Measurements from ENCODE around the gene DHDDS.
A peak's percentile ranks its signal among the peaks of the same experiment; 100 is the strongest.

Gene DHDDS

DNA sequence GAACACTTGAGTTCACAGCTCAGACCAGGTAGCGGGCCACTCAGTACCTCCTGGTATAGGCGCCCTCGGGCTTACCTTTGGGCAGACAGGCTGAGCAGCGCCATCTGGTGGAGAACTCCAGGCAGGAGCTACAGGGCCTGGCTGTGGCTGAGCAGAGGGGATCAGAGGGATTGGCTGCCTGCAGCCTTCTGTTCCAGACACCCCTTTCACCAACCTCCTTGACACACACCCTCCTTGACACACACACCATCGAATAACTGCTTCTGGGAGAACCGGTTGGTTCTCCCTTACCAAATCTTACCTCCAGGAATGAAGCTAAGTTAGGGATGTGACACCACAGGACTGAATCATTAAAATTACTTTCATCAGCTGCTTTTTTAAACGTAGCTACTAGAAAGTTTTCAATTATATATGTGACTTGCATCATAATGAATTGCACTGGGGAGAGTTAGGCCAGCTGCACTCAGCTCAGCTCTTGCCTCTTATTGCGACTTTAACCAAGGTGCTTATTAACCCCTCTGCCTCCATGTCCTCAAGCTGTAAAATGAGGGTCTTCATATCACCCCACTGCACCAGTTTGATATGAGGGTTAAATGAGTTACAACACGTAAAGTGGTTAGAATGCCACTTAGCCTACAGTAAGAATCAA lies 14.9 kb upstream of the DHDDS start:
- peak; percentile 57 to 78 for DNase-seq (ENCODE audit: extremely low read depth in 1 of 2, low read depth in 1 of 2)

DNA sequence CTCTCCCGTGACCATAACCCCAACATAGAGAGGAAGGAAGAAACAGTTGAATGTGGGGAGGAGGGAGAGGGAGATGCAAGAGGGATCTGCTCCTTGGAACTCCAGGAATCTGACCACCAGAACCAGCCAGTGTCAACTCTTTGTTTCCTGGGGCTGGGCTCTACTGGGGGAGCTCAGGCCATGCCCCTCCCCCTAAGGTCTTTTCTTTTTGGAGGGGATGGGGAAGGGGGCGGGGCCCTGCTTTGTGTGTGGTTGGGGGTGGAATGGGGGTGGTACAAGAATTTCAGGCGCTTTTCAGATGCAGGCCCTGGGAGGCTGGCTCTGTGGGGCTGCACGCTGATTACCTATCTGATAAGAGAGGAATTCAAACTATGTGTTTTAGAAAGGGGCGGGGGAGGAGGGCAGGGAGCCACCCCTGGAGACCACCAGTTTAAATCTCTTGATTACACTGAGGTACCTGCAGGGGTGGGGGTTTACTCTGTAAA lies 13.2 kb upstream of the DHDDS start:
- no peak for DNase-seq (ENCODE audit: extremely low read depth in 1 of 2, low read depth in 1 of 2)

DNA sequence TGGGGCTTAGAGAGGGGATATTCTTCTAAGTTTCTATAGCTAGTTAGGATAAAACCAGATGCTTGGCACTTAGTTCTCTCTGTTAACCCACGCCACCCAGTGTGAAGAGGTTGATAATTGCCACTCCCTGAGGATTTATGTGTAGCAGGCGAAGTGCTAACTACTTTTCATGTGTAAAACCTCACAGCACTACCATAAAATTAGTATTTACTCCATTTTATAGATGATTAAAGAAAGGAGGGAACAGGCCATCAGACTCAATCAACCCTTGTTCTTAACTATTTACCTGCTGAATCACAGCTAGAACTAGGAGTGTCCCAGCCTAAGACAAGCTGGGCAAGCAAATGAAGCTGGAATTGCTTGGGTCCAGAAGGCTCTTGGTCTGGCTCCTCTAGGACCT lies 12.6 kb upstream of the DHDDS start:
- DNase-seq (ENCODE audit: extremely low read depth in 1 of 2, low read depth in 1 of 2): no peak

DNA sequence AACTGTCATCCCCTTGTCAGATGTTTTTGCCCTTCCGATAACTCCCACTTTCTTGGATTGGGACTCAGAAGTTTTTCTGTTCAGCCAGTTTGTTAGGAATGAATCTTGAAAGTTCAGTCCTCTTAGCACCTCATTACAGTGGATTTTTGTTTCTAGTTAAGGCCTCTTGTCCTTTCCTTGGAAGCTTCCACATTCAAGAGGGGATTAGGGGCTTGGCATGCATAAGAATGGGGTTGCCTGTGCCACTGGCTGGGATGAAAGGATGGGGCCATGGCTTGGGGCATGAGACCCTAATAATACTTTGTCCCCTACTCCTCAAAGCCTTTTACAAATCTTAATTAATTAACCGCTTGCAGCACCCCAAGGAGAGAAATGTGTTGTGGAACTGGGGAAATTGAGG lies 2.4 kb upstream of the DHDDS start:
- DNase-seq (ENCODE audit: extremely low read depth in 1 of 2, low read depth in 1 of 2): no peak

DNA sequence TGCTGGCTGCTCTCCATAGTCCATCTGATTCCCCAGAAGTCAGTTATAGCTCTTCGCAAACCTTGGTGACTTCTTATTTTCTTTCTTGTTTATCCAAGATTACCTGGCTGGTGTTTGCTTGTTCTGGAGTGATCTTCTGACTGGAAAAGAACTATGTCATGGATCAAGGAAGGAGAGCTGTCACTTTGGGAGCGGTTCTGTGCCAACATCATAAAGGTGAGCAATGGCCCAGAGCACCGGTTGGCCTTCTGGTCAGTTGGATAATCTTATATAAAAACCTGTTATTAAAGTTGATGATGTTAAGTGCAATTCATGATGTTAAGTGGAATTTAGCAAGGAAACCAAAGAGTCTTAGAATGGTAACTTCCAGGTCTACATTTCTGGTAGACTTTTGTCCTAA lies 672 bp downstream of the DHDDS start:
- no peak for DNase-seq (ENCODE audit: extremely low read depth in 1 of 2, low read depth in 1 of 2)

DNA sequence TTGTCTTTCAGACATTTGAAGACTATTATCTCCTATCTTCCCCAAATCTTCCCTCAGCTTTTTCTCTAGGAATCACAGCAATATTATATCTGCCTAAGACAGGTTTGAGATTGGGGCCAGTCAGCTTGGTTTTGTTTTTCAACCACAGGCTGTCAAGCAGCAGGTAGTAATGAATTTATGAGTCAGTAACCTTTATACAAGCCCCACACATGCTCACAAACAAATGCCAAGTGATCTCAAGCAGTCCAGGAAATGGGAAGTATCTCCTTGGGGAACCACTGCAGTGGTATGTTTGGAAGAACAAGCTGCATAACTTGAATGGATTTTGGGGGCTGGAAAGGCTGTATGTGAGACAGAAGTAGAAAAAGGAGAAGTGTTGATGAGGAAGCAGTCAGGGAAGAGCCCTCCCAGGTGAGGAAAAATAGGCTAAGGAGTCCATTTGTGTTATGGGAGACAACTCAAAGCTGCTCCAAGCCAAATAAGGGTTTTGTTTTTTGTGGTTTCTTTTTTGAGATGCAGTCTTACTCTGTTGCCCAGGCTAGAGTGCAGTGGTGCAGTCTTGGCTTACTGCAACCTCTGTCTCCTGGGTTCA lies 2.1 kb downstream of the DHDDS start:
- DNase-seq (ENCODE audit: extremely low read depth in 1 of 2, low read depth in 1 of 2): no peak

DNA sequence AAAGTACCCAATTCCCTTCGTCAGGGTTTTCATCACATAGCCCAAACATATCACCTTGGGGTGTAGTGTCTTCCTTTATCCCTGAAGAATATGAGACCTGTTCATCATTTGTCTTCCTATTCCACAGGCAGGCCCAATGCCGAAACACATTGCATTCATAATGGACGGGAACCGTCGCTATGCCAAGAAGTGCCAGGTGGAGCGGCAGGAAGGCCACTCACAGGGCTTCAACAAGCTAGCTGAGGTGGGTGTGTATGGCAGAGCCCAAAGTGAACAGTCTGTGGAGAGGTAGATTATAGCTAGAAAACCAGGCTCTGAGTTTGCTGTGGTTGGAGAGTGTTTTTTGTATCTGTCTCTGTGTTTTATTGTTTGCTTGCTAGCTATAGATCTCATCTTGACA lies 5.9 kb downstream of the DHDDS start:
- DNase-seq (ENCODE audit: extremely low read depth in 1 of 2, low read depth in 1 of 2): no peak

DNA sequence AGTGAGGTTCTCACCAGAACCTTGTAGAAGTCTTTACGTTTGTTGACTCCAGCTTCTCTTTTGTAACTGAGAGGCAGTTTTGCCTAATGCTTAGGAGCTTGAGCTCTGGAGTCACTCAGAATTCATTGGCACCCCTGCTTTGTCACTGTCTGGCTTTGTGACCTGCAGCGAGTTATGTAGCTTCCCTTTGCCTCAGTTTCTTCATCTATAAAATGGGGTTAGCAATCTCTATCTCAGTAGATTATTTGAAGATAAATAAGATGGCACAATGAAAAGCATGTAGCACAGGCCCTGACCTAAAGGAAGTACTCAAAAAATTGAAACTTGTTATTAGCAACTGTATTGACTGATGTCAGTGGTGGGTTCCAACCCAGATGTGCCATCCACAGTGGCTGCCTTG lies 8.1 kb downstream of the DHDDS start:
- no peak for DNase-seq (ENCODE audit: extremely low read depth in 1 of 2, low read depth in 1 of 2)

DNA sequence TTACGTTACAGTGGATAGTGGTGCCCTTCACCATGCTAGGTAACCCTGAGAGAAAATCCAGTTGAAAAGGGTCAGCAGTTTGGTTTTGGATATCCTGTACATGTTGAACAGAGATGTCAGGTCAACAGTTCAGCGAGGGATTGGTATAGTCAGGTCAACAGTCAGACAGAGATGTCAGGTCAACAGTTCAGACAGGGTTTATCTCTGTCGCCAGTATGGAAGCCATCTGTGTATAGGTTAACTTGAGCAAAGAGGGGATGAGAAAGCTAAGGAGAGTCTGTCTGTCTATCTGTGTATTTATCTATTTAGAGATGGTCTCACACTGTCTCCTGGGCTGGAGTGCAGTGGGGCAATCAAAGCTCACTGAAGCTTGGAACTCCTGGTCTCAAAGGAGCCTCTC lies 17.7 kb downstream of the DHDDS start:
- DNase-seq (ENCODE audit: extremely low read depth in 1 of 2, low read depth in 1 of 2): no peak

DNA sequence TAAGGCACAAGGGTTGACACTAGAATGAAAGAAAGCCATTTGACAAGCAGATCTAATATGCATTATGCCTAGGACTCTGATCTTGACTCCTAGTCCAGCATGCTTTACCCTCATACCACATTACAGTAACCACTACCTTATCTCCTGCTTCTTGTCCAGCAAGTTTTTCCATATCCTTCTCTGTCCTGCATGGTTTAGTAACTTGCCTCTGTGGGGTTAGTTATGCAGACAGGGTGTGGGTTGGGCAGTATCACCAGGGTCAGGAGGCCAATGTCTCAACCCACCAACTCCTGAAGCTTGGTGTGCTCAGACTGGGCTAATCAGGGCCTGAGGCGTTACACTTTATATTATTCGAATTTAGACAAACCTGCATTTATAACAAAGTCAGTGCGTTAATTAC lies 18.8 kb downstream of the DHDDS start:
- no peak for DNase-seq (ENCODE audit: extremely low read depth in 1 of 2, low read depth in 1 of 2)

DNA sequence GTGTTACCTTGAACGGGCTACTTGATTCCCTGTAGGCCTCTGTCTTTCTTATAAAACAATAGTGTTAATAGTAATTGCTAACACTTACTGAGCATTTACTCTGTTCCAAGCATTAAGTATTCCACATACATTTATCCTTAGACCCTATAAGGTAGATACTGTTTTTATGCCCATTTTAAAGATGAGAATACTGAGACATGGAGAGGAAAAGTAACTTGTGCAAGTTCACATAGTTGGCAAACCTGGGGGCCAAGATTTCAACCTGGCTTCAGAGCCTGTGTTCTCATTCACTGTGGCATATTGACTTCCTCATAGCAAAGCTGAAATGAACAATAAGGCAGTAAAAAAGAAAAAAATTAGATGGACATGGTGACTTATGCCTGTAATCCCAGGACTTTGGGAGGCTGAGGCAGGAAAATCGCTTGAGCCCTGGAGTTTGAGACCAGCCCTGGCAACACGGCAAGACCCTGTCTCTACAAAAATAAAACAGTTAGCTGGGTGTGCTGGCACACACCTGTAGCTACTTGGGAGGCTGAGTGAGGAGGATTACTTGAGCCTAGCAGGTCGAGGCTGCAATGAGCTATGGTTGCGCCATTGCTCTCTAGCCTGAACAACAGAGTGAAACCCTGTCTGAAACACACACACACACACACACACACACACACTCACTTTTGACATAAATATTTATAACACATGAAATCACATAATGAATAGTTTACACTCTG lies 20.5 kb downstream of the DHDDS start:
- no peak for DNase-seq (ENCODE audit: extremely low read depth in 1 of 2, low read depth in 1 of 2)

DNA sequence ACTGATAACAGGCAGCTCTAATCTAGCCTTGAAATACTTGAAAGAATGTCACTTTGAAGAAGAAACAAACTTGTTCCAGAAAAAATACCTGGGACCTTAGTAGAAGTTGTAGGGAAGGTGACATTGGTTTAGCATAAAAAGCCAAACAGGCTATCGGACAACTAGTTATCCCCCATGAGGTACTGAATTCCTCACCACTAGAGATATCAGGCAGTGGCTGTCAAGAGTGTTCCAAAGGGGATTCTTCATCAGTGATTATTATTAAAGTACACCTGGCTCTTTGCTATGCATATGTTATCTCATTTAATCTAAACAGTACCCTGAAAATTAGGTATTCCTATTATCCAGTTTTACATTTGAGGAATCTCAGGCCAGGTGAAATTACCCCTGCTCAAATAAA lies 27.0 kb downstream of the DHDDS start:
- no peak for DNase-seq (ENCODE audit: extremely low read depth in 1 of 2, low read depth in 1 of 2)

DNA sequence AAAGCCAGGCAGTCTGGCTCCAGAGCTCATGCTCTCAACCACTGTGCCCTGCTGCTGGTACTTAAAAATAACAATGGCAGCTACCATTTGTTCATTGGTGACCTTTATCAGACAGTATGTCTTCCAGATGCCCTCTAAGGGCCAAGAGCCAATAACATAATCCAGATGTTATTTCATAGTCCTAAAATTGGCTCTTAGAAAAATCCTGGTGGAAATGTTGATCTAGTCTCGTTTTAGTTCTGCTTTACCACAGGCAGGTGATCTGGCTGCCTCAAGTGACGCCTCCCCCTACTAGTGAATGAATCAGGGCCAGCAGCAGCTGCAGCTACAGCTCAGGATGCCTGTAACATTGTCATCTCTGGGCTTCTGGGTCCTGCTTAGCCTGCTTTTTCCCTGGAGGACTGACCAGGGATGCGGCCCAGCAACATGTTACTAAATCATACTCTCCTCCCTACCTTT lies 27.5 kb downstream of the DHDDS start:
- DNase-seq (ENCODE audit: extremely low read depth in 1 of 2, low read depth in 1 of 2): no peak

DNA sequence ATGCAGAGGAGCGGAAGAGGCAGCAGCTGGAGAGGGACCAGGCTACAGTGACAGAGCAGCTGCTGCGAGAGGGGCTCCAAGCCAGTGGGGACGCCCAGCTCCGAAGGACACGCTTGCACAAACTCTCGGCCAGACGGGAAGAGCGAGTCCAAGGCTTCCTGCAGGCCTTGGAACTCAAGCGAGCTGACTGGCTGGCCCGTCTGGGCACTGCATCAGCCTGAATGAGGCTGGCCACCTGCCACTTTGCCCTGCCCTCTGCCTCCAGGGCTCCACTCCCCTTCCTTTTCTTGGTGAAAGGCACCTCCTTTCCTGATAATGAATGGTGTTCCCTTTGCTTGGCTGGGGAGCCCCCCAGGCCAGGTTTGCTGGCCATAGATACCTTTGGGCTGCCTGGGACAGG lies 36.8 kb downstream of the DHDDS start:
- no peak for DNase-seq (ENCODE audit: extremely low read depth in 1 of 2, low read depth in 1 of 2)

DNA sequence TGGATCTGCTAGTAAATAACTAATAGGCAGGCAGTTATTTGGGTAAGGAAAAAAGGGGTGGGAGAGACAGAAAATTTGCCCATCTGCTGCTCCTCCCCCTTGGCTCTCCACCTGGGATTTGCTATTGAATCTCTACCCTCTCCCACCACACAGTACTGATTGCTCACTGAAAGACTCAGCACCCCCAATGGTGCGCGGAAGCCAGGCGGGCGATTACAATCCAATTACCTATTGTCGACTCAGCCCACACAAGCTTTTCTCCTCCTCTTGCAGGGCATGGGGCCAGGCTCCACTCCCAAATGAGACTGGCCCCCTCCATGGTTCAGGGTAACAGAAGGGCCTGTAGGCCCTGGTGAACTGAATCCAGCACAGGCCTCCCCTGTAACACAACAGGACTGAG lies 37.4 kb downstream of the DHDDS start:
- no peak for DNase-seq (ENCODE audit: extremely low read depth in 1 of 2, low read depth in 1 of 2)

DNA sequence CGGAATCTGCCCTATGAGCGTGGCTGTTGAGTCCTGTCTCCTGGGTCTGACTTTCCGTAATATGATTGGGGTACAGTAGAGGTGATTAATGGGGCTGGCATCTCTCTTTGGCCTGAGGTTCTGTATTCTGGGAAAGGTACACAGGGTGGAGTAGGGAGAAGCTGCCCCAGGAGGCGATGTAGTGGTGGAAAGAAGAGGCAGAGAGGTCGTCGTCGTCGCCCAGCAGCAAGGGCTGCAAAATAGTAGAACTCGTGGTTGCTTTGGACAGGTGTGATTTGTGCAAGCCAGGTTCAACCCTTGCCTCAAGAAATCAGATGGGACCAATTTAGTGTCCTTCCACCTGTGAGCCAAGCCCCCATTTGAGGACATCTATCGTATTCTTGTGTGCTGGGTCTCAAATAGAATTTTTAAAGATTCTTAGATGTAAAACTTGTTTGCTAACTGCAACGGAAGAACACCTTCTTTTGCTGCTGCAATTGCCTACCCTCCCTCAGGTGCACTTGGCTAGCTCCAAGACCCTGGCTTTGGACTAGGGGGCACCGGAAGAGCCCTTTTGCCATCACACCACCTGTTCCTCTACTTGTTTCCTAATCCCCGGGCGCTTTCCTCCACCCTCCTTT lies 38.9 kb downstream of the DHDDS start:
- no peak for DNase-seq (ENCODE audit: extremely low read depth in 1 of 2, low read depth in 1 of 2)

DNA sequence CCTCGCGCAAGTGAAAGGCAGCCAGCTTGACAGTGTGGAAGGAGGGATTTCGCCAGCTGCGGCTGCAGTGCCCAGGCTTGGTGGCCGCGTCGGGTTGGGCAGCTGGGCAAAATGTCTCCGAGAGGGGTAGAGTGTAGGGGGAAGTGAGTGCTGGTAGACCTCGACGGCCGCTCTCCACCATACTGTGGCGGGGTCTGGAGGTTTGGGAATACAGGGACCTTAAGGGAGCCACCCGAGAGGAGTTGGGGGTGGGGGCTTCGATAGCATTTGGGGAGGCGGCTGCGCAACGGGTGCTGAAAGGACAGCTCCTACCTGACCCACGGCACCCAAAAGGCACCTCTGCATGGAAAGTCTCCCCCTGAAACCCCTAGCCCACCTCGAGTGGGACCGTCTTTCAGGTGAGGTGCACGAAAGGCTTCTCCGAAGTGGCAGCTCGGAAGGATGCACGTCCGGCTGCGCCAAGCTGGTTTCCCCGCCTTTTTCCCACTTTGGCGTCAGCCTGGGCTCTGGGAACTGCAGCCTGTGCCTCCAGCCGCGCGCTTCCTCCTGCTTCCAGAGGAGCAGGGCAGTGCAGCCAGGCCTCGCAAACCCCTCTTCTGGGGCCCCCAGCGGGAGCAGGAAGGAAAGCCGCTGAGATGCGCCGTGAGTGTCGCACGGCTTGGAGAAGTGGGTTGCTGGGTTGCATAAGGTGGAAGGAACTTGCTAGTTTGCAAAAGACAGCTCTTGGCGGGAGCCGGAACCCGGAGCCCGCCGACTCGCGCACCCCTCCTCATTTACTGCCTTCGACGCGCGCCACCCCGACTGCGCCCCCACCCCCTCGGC lies 39.6 kb downstream of the DHDDS start:
- no peak for DNase-seq (ENCODE audit: extremely low read depth in 1 of 2, low read depth in 1 of 2)

DNA sequence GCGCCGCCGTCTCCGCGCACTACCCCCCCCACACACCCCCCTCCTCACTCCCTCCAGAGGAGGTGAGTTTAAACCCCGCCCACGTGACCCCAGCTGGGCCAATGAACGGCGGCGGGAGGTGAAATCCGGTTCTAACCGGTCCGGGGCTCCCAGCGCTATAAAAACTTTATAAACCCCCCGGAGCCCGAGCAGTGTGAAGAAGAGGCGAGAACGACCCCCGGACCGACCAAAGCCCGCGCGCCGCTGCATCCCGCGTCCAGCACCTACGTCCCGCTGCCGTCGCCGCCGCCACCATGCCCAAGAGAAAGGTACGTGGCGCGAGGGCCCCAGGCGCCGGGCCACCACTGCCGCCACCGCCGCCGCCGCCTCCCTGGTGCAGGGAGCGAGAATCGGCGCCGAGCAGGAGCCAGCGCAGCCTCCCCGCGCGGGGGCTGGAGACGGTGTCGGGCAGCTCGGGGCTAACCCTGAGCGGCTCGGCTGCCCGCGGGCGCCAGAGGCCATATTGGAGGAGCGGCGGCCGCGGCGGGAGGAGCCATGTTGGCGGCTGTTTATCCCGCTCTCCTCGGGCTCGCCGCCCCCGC lies 40.3 kb downstream of the DHDDS start, which contains the start of gene HMGN2:
TSS of gene HMGN2 (plus strand) at position 121 of the 581 bp plus-strand sequence. CDS start at position 294, 173 bp downstream.
- DNase-seq (ENCODE audit: extremely low read depth in 1 of 2, low read depth in 1 of 2): peak; percentile 68 to 78

DNA sequence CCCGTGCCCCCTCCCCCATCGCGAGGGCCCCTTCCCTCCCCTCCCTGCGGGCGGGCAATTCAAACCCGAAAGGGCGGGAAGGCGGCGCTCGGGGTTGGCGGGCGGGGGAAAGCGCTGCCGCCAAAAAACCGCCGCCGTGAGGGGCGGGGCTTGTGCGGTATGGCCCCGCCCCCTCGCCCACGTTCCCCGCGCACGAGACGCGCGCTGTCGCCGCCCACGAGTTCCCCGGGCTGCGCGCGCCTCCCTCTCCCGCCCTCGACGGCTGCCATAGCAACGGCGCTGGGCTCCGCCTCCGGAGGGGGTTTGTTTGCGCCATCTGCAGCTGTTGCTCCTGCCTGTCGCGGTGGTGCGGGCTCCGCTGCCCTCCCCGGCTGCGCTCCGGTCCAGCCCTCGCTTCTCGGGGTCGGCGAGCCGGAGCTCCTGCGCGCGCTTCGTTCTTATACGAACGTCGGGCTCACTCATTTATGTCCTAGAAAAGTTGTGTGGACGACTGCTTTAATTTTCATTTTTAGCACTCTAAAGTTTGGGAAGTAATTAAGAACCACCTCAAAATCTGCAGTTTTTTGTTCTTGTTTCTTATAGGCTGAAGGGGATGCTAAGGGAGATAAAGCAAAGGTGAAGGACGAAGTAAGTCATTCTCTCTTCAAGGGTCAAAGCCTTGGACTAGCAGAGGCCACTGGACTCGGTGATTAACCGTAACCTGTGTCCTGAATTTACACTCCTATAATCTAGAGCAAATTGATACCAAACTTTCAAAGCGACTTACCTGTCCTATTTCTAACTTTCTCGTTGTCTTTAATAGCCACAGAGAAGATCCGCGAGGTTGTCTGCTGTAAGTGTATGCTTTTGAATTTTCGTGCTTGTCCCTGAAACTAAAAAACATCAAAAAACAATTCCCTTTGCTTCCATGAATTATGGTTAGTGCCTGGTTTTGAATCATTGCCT lies 41.1 kb downstream of the DHDDS start:
- peak; percentile 89 to 97 for DNase-seq (ENCODE audit: extremely low read depth in 1 of 2, low read depth in 1 of 2)

All from activated CD8-positive, alpha-beta memory T cell treated with anti-CD3 and anti-CD28 coated beads for 1 hour (primary cell).